ENCODE data around the gene GPI.
"Not testable (repeated sequence)": the region's sequence is repeated elsewhere in the genome, so short reads cannot be mapped to it uniquely, and the experiment has no call there.

The GPI gene

DNA sequence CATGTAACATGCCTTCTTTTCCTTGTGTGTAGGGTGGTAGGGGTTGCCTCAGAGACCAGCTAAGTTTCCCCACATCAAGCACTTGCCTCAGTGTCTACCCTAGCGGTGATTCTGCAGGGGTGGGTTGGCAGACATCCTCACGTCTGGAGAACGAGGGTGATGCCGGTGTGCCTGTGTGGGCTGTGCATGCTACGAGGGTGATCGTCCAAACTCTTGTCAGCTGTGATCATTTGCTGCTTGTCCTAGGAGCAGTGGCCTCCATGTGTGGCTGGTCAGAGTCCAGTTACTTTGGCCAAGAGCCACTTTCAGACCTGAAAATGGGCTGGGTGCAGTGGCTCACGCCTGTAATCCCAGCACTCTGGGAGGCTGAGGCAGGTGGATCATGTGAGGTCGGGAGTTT, 5.1 kb downstream of the GPI start:
- no peak for DNase-seq

DNA sequence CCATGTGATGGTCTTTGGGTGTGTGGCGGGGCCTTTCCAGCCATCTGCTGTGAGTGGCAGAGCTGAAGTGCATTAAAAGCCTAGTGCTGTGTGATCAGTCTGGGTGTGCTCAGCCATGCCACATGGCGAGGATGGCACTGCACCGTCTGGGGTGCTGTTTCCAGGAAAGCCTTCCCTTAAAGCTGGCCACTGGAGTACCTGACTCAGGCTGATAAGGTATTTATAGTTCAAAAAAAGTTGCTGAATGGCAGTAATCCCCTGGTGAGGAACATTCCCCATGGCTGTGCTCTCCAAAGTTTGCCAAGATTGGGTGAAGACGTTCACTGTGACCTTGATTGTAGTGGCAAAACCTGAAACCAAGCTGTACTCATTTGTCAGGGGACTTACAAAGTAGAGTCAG, 6.0 kb downstream of the GPI start:
- DNase-seq, result no peak

DNA sequence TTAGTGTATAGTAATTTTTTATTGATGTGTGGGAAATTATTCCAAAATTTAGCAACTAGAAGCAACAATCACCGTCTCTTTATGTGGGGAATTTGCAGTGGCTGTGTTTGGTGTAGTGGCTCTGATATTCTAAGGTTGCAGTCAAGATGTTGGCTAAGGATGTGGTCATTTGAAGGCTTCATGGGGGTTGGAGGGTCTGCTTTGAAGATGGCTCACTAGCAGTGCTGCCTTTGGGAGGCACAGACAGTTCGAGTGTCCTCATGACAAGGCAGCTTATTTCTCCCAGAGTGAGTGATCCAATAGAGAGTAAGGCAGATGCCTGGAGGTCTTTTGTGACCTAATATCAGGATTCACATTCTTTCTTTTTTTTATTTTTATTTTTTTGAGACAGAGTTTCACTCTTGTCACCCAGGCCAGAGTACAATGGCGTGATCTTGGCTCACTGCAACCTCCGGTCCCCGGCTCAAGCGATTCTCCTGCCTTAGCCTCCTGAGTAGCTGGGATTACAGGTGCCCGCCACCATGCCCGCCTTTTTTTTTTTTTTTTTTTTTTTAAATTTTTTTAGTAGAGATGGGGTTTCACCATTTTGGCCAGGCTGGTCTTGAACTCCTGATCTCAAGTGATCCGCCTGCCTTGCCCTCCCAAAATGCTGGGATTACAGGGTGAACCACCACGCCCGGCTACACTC, 8.7 kb downstream of the GPI start:
- DNase-seq, result no peak

DNA sequence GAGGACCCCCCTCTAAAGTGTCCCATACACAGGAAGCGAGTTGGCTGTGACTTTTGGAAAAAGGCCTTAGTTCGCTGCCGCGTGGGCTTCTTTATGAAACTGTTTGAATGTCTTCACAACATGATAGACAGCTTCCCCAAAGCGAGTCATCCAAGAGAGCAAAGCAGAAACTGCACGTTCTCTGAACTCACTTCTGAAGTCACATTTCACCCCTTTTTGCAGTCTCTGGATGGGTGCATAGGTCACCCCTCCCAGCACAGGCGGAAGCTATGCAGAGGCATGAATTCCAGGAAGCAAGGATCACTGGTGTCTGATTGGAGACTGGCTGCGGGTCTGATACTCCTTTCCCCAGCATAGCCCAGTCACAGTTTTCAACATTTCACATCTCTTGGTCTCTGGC, 10.6 kb downstream of the GPI start:
- DNase-seq, result no peak

DNA sequence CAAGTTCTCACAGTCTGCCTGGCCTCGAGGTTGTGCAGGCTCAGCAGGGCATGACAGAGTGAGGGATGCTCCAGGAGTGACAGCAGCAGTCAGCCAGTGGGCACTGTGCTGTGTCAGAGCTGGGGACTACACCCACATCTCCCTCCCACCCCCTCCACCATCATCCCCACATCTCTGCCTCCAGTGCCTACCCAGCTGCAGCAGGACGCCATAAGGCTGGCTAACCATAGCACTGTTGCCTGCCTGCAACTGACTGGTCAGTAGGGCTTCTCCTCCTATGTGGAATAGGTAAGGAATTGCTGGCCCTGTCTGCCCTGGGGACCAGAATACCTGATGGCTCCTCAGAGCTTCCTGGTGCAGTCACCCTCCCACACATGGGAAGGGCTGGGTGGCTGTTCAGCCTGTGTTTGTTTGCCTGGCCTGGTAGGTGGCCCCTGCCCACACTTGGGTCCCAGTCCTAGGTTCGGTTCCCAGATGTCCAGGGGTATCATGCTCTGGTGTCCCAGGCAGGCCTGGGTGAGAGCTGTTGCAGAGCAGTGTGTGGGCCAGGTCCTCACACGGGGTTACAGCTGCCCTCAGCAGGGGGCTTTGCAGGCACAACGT, 15.7 kb downstream of the GPI start:
- no peak for DNase-seq

DNA sequence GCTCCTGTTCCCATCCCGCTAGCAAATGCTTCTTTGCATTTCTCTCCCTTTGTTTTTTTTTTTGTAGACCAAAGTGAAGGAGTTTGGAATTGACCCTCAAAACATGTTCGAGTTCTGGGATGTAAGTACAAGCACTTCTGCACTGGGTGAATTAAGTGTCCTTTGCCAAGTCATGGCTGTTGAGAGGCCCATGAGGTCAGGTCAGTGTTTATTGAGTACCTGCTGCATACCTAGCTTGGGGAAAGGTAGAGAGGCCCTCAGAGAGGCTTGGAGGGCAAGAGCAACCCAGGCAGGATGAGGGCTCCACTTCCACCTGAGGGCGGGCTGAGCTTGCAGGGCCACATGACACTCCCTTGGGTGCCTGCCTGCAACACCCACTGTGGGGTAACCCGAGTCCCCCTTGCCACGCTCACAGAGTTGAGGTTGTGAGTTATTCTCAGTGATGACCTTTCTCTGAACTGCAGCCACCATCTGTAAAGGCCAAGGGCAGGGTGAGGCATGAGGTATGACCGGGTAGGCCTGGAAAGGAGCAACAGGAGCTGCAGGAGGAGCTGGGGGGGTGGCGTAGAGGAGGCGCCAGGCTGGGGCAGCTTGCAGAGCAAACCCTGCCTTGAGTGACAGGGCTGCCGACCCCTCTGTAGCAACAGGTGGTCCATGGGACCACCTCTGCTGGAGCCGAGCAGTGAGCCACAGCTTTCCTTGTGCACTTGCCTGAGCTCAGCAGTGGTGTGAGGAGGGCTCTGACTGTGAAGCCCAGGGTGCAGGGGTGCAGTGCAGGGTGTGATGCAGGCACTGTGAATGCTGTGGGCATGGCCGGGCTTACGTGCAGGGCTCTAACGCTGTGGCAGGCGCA, 16.6 kb downstream of the GPI start:
- DNase-seq, result no peak

DNA sequence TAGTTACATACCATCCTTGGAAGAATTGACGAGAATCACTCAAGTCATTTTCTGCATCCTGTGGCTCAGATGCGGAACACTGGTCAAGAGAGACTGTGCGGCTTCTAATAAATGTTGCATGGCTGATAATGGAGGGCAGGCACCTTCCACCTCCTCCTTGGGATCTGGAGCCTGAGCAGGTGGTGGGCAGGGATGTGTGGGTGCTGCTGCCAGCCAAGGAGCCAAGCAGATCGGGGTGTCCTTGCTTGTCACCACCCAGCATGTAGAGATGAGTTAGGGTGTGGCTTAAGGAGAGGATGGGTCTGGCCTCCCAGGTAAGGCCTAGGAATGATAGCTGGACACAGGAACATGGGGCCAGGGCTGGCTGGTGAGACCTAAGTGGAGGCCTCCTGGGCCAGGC, 17.5 kb downstream of the GPI start:
- no peak for DNase-seq

DNA sequence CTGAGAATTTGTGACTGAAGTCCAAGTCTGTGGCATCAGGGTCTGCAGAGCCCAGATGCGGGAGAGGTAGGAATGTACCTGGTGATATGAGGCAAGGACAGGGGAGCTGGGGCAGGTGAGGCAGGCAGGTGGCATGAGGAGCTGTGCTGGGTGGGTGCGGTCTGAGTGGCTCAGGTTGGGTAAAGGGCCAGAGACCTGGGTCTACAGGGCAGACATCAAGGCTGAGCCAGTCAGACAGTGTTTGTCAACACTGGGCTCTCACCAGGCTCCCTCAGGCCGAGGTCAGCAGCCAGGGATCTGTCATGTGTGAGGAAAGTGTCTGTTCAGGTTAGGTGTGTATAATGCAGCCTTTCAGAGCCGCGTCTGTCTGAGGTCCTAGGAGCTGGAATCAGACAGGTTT, 18.6 kb downstream of the GPI start:
- DNase-seq, result no peak

DNA sequence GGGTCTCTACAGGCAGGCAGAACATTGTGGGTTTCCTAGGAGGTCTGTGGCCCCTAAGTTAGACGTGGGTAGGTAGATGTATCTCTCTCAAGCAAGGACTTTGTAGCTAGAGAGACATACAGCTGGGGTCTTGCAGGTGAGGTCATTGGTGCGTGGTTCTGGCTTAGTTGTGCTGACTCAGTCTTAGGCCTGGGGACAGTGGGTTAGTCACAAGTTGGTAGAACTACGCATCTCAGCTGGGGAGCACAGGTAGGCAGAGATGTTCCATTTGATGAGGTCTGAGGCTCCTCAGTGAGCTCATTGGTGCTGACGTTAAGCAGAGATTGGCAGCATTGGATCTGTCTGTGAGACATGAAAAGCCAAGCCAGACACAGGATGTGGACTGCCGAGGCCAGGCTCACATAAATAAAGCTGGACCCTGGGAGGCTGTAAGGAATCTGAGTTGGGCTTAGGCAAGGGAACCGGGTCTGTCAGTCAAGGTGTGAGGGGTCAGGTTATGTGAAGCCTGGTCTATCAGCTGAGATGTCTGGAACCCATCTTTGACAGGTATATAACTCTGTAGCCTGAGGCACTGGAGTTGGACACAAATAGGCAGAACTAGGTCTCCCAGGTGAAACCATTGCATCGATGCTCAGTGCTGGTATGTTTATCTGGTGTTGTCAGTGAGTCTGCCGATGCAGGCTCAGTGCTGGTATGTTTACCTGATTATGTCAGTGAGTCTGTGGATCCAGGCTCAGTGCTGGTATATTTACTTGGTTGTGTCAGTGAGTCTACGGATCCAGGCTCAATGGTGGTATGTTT, 21.8 kb downstream of the GPI start:
- DNase-seq, result no peak

DNA sequence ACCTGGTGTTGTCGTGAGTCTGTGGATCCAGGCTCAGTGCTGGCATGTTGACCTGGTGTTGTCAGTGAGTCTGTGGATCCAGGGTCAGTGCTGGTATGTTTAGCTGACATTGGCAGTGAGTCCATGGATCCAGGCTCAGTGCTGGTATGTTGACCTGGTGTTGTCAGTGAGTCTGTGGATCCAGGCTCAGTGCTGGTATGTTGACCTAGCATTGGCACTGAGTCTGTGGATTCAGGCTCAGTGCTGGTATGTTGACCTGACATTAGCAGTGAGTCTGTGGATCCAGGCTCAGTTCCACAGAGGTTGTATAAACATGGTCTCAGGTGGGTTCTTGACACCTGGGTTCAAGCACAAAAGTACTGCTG, 22.4 kb downstream of the GPI start:
- DNase-seq, result no peak

DNA sequence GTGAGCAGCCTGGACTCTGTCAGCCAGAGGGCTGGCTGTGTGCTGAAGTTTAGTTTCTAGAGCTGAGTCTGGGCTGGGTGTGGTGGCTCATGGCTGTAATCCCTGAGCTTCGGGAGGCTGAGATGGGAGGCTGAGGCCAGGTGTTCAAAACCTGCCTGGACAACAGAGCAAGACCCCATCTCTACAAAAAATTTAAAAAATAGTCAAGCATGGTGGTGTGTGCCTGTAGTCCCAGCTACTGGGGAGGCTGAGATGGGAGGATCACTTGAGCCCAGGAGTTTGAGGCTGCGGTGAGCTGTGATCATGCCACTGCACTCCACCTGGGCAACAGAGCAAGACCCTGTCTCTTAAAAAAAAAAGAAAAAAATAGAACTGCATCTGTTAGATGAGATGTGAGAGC, 23.7 kb downstream of the GPI start:
- not testable (repeated sequence) for DNase-seq

DNA sequence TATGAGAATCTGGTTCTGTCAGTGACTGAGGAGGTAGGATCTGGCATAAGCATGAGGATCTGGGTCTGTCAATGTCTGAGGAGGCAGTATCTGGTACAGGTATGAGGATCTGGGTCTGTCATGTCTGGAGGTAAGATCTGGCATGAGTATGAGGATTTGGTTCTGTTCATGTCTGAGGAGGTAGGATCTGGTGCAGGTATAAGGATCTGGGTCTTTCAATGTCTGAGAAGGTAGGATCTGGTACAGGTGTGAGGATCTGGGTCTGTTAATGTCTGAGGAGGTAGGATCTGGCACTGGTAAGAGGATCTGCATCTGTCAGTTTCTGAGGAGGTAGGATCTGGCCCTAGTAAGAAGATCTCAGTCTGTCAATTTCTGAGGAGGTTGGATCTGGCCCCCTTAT, 26.8 kb downstream of the GPI start:
- DNase-seq, result no peak

DNA sequence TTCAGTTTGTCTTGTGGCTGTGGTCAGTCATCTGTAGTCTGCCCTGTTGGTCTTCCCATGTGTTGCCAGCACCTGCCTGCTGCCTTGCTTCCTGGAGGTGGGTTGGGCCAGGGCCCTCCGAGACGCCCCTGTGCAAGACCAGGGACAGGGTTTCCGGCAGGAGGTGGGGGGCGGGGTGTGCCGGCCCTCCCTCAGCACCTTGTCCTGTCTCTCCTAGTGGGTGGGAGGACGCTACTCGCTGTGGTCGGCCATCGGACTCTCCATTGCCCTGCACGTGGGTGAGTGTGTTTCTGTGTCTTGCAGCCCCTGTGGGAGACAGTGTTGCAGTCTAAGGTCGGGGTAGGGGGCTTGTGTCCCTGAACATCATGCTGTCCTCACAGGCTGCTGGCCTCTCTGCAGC, 28.0 kb downstream of the GPI start:
- no peak for DNase-seq

DNA sequence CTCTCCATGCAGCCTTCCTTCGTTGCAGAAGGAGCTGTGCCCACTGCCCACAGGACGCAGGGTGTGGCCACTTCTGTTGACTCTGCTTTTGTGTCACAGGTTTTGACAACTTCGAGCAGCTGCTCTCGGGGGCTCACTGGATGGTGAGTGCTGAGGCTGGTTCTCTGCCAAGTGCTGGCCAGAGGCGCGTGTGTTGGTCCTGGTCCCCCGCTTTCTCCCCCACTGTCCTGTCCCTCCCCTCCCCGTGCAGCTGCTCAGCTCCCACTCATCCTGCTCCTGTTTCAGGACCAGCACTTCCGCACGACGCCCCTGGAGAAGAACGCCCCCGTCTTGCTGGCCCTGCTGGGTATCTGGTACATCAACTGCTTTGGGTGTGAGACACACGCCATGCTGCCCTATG, 28.6 kb downstream of the GPI start:
- DNase-seq, result no peak

DNA sequence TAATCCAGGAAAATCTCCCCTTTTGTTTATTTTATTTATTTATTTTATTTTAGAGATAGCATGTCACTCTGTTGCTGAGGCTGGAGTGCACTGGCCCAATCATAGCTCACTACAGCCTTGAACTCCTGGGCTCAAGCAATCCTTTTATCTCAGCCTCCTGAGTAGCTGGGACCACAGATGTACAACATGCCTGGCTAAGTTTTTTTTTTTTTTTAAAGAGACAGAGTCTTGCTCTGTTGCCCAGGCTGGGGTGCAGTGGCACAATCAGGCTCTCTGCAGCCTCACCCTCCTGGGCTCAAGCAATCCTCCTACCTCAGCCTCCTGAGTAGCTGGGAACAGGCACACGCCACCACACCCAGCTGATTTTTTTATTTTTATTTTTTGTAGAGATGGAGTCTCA, 32.9 kb downstream of the GPI start:
- DNase-seq, result no peak

DNA sequence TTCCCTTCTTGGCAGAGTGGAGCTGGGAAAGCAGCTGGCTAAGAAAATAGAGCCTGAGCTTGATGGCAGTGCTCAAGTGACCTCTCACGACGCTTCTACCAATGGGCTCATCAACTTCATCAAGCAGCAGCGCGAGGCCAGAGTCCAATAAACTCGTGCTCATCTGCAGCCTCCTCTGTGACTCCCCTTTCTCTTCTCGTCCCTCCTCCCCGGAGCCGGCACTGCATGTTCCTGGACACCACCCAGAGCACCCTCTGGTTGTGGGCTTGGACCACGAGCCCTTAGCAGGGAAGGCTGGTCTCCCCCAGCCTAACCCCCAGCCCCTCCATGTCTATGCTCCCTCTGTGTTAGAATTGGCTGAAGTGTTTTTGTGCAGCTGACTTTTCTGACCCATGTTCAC, 34.9 kb downstream of the GPI start:
- DNase-seq, result no peak

DNA sequence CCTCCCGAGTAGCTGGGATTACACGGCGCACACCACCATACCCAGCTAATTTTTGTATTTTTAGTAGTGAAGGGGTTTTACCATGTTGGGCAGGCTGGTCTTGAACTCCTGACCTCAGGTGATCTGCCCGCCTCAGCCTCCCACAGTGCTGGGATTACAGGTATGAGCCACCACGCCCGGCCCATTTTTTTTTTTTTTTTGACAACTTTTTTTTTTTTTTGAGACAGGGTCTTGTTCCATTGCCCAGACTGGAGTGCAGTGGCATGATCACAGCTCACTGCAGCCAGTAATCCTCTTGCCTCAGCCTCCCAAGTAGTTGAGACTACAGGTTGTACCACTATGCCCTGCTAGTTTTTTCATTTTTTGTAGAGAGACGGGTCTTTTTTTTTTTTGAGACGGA, 35.8 kb downstream of the GPI start:
- DNase-seq, result not testable (repeated sequence)

DNA sequence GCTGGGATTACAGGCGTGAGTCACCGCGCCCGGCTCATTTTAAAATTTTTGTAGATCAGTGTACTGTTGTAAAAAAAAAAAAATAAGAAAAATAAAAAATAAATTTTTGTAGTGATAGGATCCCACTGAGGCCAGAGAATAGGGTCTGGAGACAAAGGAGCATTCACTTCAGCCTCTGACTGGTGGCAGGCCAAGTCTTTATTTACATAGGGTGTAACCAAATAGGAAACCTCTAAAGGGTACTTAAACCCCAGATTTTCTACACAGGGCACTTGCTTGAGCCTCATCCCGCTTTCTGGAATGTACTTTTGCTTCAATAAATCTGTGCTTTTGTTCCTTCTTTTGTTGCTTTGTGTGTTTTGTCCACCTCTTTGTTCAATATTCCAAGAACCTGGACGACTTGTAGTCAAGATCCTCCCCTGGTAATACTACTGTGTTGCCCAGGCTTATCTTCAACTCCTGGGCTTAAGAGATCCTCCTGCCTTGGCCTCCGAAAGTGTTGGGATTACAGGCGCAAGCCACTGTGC, 37.1 kb downstream of the GPI start:
- no peak for DNase-seq

DNA sequence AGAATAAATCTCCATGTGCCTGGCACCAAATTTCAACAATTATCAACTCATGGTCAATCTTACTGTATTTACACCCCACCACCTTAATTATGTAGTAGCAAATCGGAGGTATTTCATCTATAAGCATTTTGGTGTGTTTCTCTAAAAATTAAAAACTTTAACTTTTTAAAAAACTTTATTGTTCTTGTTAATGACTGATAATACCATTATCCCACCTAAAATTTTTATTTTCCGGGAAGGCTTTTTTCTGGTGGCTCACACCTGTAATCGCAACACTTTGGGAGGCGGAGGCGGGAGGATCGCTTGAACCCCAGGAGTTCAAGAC, 38.8 kb downstream of the GPI start:
- no peak for DNase-seq

DNA sequence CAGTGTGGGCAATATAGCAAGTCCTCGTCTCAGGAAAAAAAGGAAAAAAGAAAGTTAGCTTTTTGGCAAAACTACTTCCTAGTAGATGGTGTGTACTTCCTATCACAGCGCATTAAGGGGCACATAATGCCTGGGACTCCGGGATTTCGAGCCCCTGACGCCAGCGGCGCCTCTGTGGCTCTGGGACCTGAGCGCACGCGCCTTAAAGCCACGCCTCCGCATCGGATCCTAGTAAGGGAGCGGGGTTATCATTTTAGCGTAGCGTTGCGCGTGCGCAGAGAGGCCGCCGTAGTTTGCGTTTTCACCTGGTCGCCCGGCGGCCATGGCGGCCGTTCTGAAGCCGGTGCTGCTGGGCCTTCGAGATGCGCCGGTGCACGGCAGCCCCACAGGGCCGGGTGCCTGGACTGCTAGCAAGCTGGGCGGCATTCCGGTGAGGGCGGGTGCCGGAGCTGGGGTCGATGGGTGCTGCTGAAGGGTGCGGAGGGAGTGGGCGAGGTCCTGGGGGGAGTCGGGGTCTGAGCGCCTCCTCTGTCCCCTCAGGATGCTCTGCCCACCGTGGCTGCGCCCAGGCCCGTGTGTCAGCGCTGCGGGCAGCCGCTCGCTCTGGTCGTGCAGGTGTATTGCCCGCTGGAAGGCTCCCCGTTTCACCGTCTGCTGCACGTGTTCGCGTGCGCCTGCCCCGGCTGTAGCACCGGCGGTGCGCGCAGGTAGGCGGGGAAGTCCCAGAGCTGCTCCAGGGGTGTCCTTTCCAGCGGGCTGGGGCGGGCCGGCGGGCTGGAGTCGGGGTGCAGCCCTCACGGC, 39.3 kb downstream of the GPI start, which contains the start of gene PDCD2L:
Gene PDCD2L (plus strand): TSS at position 291 of the 801 bp plus-strand sequence. CDS start 32 bp downstream, at position 323.
- DNase-seq, result peak; percentile 84

DNA sequence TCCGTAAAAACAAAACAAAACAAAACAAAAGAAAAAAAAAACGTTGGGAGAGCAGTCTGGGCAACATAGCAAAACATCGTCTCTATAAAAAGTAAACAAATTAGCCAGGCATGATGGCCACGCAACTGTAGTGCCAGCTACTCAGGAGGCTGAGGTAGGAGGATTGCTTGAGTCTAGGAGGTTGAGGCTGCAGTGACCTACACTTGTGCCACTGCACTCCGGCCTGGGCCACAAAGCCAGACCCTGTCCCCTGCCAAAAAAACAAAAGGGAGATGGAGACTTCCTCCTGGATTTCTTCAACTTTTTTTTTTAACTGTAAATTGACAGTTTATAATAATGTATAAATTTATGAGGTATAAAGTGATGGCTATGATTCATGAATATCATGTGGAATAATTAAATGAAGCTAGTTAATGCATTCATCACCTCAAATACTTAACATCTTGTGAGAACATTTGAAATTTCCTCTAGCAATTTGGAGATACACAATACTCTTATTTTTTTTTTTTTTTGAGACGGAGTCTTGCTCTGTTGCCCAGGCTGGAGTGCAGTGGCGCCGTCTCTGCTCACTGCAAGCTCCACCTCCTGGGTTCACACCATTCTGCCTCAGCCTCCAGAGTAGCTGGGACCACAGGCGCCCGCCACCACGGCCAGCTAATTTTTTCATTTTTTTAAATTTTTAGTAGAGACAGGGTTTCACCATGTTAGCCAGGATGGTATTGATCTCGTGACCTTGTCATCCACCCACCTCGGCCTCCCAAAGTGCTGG, 41.1 kb downstream of the GPI start:
- no peak for DNase-seq

DNA sequence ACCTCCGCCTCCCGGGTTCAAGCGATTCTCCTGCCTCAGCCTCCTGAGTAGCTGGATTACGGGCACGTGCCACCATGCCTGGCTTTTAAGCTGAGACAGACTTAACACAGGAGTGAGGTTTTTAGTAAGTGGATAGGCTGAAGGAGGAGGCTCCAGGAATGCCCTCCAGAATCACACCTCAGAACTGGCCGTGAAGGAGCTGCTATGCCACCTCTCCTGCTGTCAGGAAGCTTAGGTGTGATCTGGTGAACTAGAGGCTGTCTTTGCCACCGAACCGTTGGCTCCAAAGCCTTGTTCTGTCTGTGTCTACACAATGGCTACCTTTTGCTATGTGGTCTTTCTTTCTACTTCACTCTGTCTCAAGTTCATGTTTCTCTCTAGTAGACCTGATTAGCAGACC, 43.4 kb downstream of the GPI start:
- no peak for DNase-seq
